Naive thymus-derived CD8-positive, alpha-beta T cell (primary cell): Measurements from ENCODE around the gene CFAP107. TPM values are rescaled to one million over a fixed set of nuclear protein-coding genes. Genes with fewer than 3 reads are reported as not detected.

ENCODE experiments used
- ATAC-seq, 2 donors: fragments of 150-1000 bp; cut with Tn5 transposase in 1 of 2; sonication (Bioruptor Pico), chemical (Tn5 transposase) in 1 of 2; 1 replicate in 1 of 2; 2 replicates in 1 of 2; pipeline ENCODE4 v1.10.0; 2021; ENCODE audit warnings: mild to moderate bottlenecking in 2 of 2, moderate library complexity in 2 of 2
- POLR2A ChIA-PET: fragments of 350-600 bp; sonication (Branson Sonifier 250); formaldehyde crosslinking; loops from one replicate; lab custom pipeline; 2021; ENCODE audit warnings: antibody characterized with exemption; lab: Charles Lee
- DNase-seq, 10 donors: peaks; one replicate each; pipeline versions ENCODE4 v3.0.0 to v3.0.0-alpha.2; 2020 to 2022
- H3K27ac Mint-ChIP-seq, 10 donors: one replicate each; pipeline ENCODE4 v1.8.0; 2020 to 2022; ENCODE audit warnings: mild to moderate bottlenecking in 10 of 10, mixed read lengths in 10 of 10, moderate library complexity in 4 of 10, inconsistent platforms in 1 of 10
- H3K27me3 Mint-ChIP-seq, 5 donors: one replicate each; pipeline ENCODE4 v1.8.0; 2021 to 2022; ENCODE audit warnings: mixed read lengths in 5 of 5
- H3K36me3 Mint-ChIP-seq, 3 donors: one replicate each; pipeline ENCODE4 v1.8.0; 2020 to 2022; ENCODE audit warnings: mixed read lengths in 3 of 3, mild to moderate bottlenecking in 2 of 3, inconsistent platforms in 1 of 3
- H3K4me1 Mint-ChIP-seq, 4 donors: one replicate each; pipeline ENCODE4 v1.8.0; 2021 to 2022; ENCODE audit warnings: mixed read lengths in 4 of 4
- H3K4me3 Mint-ChIP-seq, 10 donors: one replicate each; pipeline ENCODE4 v1.8.0; 2020 to 2022; ENCODE audit warnings: mild to moderate bottlenecking in 10 of 10, mixed read lengths in 10 of 10, moderate library complexity in 6 of 10, inconsistent platforms in 1 of 10
- H3K9me3 Mint-ChIP-seq, 9 donors: one replicate each; pipeline ENCODE4 v1.8.0; 2020 to 2022; ENCODE audit warnings: mixed read lengths in 9 of 9, mild to moderate bottlenecking in 3 of 9, inconsistent platforms in 1 of 9, moderate library complexity in 1 of 9
- polyA plus RNA-seq, 3 donors: library from polyadenylated mRNA; unstranded; fragments of 300-500 nt; fragmentation: Illumina TruSeq; gene quantifications; one replicate each; pipeline ENCODE4 v1.2.3, GENCODE V29; 2021
- total RNA-seq, 8 experiments: library from RNA in 2 of 8; stranded (reverse) in 2 of 8; gene quantifications; one replicate each; pipeline ENCODE4 v1.2.3 and lab custom pipeline; 2021 to 2026

The CFAP107 gene
- total and polyA plus RNA-seq, 5 experiments from 2014 or later, result not detected

DNA sequence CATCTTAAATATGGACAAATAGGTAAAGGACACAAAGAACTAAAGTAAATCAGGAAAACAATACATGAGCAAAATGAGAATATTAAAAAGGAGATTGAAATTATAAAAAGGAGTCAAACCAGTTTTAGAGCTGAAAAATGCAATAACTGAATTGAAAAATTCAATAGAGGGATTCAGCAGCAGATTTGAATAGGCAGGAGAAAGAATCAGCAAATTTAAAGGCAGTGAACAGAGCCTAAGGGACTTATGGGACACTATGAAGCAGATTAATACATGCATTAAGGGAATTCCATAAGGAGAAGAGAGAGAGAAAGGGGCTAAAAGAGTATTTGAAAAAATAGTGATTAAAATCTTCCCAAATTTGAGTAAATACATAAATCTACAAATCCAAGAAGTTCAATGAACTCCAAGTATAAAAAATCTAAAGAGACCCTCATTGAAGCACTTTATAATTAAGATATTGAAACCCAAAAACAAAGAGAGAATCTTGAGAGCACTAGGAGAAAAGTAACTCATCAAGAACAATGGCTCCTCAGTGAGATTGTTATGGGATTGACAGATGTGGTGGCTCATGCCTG is 2.9 kb downstream of the CFAP107 start:
- Mint-ChIP-seq H3K4me3 (no peak overlapping the region), H3K4me1 (peaks cover 0 to 9% (median under 1%) of the 10 kb centered on the region in 4 donors), H3K27ac (no peak overlapping the region), H3K36me3 (peaks cover 6 to 41% (median 16%) of the 10 kb centered on the region in 3 donors), H3K27me3 (peaks cover 26 to 82% (median 44%) of the 10 kb centered on the region in 5 donors), H3K9me3 (peaks cover 0 to 49% (median 38%) of the 10 kb centered on the region in 9 donors)
- no peak for DNase-seq
- no peak for ATAC-seq
- POLR2A ChIA-PET, result no interaction called here

DNA sequence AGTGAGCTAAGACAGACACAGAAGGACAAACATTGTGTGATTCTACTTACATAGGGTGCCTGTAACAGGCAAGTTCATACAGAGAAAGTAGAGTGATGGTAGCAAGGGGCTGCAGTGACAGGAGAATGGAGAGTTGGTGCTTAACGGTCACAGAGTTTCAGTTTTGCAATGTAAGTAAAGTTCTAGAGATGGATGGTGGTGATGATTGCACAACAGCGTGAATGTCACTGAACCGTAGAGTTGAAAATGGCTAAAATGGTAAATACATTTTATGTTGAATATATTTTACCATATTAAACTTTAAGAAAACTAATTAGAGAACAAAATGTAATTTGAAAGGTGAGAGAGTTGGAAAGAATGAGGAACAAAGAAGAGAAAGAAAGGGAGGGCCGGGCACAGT is 8.7 kb downstream of the CFAP107 start:
- DNase-seq (no peak), ATAC-seq (no peak)
- H3K4me1 Mint-ChIP-seq, result peaks cover 0 to 2% (median 0%) of the 10 kb centered on the region in 4 donors
- no peak overlapping the region for H3K27ac Mint-ChIP-seq
- H3K36me3 Mint-ChIP-seq, result peaks cover 0 to 13% (median 7%) of the 10 kb centered on the region in 3 donors
- peaks cover 18 to 65% (median 31%) of the 10 kb centered on the region in 5 donors for H3K27me3 Mint-ChIP-seq
- peaks cover 0 to 13% (median 10%) of the 10 kb centered on the region in 9 donors for H3K9me3 Mint-ChIP-seq
- no peak overlapping the region for H3K4me3 Mint-ChIP-seq
- POLR2A ChIA-PET, result no interaction called here

DNA sequence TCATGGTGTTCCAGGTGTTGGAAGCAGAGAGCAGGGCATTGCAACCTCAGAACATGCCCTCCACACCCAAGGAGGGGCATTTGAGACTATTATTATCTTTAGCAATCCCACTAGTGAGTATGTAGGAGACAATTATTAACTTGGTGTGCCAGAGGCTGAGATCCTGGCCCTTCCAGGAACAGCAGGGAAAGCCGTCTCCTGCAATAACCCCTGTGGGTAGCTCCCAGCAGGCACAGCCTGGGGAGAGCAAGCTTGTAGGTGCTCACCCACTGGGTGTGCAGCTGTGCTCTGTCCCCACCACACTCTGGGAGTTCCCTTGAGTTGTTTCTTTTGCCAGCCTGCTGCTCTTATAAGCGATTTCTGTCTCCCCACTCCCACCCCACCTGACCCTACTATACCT is 10.3 kb downstream of the CFAP107 start:
- Mint-ChIP-seq H3K4me3 (no peak overlapping the region), H3K9me3 (no peaks in the 10 kb centered on the region), H3K27ac (no peak overlapping the region), H3K36me3 (no peaks in the 10 kb centered on the region), H3K4me1 (peaks cover 0 to 2% (median 0%) of the 10 kb centered on the region in 4 donors), H3K27me3 (peaks cover 17 to 55% (median 26%) of the 10 kb centered on the region in 5 donors)
- DNase-seq (no peak), ATAC-seq (no peak)
- POLR2A ChIA-PET, result interaction anchor here (0.5 kb wide), 1 partner anchor 355 kb away, joined by 3 read pairs; no protein-coding TSS in a partner anchor

DNA sequence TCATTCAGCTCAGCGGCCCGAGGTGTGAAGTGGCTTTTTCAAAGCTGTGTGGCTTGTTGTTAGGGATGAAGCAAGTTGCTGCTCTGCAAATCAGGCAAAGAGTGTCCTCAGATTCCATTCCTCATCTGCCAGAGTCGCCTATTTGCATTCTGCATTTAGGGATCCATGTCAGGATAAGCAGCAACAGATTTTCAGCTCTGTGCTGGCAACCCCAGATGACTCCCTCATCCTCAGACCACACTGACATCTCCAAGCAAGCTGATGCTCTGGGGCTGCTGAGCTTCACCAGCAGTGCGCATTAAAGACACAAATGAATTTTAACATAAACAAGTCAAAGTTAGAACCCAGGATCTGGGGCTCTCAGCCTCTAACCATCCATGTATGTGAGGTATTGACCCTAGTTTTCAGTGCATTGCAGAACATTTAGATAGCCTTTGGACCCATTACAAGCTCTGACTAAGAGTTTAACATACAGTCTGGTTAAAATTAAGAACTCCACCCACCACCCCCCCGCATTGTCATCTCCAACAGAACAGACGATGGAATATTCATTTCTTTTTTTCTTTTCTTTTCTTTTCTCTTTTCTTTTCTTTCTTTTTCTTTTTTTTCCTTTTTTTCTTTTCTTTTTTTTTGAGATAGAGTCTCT is 10.9 kb downstream of the CFAP107 start:
- Mint-ChIP-seq H3K4me3 (no peak overlapping the region), H3K27ac (no peak overlapping the region), H3K9me3 (no peaks in the 10 kb centered on the region), H3K27me3 (peaks cover 16 to 53% (median 24%) of the 10 kb centered on the region in 5 donors), H3K4me1 (peaks cover 0 to 2% (median 0%) of the 10 kb centered on the region in 4 donors), H3K36me3 (no peaks in the 10 kb centered on the region)
- ATAC-seq, result no peak
- POLR2A ChIA-PET, result no interaction called here
- DNase-seq, result no peak

DNA sequence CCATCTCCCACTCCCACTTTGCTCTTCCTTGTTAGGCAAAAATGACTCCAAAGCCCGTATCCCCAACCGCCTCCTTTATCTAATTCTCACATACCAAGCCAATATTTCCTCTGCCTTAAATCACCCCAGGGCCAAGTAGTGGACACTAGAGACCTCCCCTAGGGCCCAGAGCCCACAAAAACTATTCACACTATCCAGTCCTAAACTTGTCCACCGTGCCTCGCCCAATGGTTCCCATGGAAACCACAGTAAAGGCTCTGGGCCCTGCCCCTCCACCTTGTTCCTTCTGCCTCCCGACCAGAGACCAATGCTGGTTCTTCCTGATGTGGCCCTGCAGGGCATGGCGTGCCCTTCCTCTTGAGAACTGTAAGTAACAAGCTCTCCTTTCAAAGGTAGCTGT is 11.8 kb downstream of the CFAP107 start:
- Mint-ChIP-seq H3K9me3 (no peaks in the 10 kb centered on the region), H3K4me1 (peaks cover 0 to 2% (median 0%) of the 10 kb centered on the region in 4 donors), H3K36me3 (no peaks in the 10 kb centered on the region), H3K27ac (peak overlapping the region in 2 of 10 donors; percentile 11 to 39), H3K4me3 (no peak overlapping the region), H3K27me3 (peaks cover 15 to 53% (median 24%) of the 10 kb centered on the region in 5 donors)
- no peak for ATAC-seq
- POLR2A ChIA-PET, result no interaction called here
- DNase-seq, result no peak

DNA sequence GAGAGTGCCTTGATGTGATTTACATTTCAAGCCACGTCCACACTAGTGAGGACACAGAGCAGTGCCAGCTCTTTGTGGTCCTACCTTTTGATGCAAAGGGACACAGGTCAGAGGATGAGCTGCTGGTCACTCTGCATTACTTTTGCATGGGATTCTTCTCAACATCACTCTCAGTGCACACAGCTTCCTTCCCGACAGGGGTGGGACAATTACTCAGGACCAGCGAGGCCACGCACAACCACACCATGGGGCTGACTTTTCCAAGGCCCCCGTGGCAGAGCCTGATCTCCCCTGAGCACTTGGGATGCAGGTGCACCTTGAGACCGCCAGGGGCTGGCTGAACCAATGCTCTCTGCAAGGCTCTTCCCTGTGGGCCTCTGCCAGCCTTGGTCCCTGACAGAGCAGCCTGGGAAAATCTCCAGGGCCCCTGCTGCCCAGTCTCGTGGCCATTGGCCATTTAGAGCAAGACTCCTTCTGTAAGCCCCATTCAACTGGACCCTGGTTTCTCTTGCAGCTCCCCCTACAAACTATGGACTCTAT is 14.3 kb downstream of the CFAP107 start:
- DNase-seq (no peak), ATAC-seq (no peak)
- Mint-ChIP-seq H3K9me3 (no peaks in the 10 kb centered on the region), H3K27ac (no peak overlapping the region), H3K36me3 (no peaks in the 10 kb centered on the region), H3K27me3 (peaks cover 10 to 38% (median 24%) of the 10 kb centered on the region in 5 donors), H3K4me3 (no peak overlapping the region), H3K4me1 (peaks cover 0 to 2% (median 0%) of the 10 kb centered on the region in 4 donors)
- POLR2A ChIA-PET, result no interaction called here

DNA sequence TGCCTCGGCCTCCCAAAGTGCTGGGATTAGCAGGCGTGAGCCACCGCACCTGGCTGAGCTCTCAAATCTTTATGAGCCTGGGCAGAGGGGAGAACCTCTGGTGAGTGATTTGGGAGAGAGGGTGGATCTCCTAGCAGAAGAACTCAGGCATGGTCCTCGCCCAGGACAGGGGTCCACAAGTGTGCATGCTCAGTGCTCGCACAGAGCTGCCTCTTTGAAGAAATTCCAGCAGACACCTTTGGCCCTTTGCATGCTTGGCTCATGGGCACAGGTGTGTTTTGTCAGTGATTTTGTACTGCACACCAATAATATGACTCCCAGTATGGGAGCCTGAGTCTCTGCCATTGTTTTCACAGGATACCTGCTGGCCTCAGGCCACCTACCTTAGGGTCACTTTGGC is 15.8 kb downstream of the CFAP107 start:
- Mint-ChIP-seq H3K9me3 (no peaks in the 10 kb centered on the region), H3K27ac (no peak overlapping the region), H3K4me3 (no peak overlapping the region), H3K36me3 (no peaks in the 10 kb centered on the region), H3K4me1 (peaks cover 0 to 2% (median 0%) of the 10 kb centered on the region in 4 donors), H3K27me3 (peaks cover 15 to 40% (median 18%) of the 10 kb centered on the region in 5 donors)
- no peak for DNase-seq
- POLR2A ChIA-PET, result no interaction called here
- no peak for ATAC-seq

DNA sequence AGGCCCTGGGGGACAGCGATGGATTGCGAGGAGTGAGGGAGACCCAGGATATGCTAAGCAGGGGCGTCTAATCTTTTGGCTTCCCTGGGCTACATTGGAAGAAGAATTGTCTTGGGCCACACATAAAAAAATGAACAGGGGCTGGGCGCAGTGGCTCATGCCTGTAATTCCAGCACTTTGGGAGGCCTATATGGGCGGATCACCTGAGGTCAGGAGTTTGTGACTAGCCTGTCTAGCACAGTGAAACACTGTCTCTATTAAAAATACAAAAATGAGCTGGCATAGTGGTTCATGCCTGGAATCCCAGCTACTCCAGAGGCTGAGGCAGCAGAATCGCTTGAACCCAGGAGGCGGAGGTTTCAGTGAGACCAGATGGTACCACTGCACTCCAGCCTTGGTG is 16.8 kb downstream of the CFAP107 start:
- no peak for DNase-seq
- H3K9me3 Mint-ChIP-seq, result no peaks in the 10 kb centered on the region
- POLR2A ChIA-PET, result no interaction called here
- H3K27me3 Mint-ChIP-seq, result peaks cover 17 to 42% (median 20%) of the 10 kb centered on the region in 5 donors
- ATAC-seq, result no peak
- H3K27ac Mint-ChIP-seq, result no peak overlapping the region
- no peaks in the 10 kb centered on the region for H3K36me3 Mint-ChIP-seq
- no peak overlapping the region for H3K4me3 Mint-ChIP-seq
- peaks cover 0 to under 1% (median 0%) of the 10 kb centered on the region in 4 donors for H3K4me1 Mint-ChIP-seq

DNA sequence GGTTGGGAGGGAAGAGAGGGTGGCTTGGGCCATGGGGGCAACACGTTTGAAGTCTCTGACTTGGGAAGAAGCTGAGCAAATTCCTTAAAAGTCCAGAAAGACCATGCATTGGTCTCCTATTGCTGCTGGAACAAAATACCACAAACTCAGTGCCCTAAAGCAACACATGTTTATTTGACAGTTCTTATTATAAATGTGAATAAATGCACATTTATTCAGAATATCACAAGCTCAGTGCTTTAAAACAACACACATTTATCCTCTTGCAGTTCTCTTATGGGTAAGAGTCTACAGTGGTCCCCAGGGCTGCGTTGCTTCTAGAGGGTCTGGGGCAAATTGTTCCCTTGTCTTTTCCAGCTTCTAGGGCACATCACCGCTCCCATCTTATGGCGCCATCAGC is 17.5 kb downstream of the CFAP107 start:
- no peaks in the 10 kb centered on the region for H3K4me1 Mint-ChIP-seq
- no peaks in the 10 kb centered on the region for H3K36me3 Mint-ChIP-seq
- H3K9me3 Mint-ChIP-seq, result no peaks in the 10 kb centered on the region
- DNase-seq, result no peak
- H3K27ac Mint-ChIP-seq, result no peak overlapping the region
- POLR2A ChIA-PET, result no interaction called here
- ATAC-seq, result no peak
- peaks cover 14 to 42% (median 19%) of the 10 kb centered on the region in 5 donors for H3K27me3 Mint-ChIP-seq
- H3K4me3 Mint-ChIP-seq, result no peak overlapping the region

DNA sequence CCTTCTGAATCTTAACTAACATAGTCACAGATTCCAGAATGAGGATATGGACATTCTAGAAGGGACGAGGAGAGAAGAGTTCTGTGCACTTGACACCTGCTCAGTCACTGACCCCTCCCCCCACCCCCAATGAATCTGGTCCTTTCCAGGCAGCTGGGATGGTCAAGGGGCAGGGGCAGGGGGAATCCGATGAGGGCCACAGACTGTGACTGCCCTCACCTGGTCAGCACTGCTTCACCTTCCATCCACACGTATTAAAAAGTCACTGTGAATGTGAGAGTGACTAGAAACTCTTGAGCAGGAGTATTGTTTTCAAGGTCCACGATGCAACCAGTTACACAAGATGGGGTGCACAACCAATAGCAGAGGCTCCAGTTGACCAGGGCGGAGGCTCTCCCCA is 18.0 kb downstream of the CFAP107 start:
- no peaks in the 10 kb centered on the region for H3K9me3 Mint-ChIP-seq
- H3K36me3 Mint-ChIP-seq, result no peaks in the 10 kb centered on the region
- peaks cover 10 to 42% (median 22%) of the 10 kb centered on the region in 5 donors for H3K27me3 Mint-ChIP-seq
- no peak for DNase-seq
- no peaks in the 10 kb centered on the region for H3K4me1 Mint-ChIP-seq
- POLR2A ChIA-PET, result no interaction called here
- ATAC-seq, result no peak
- no peak overlapping the region for H3K27ac Mint-ChIP-seq
- no peak overlapping the region for H3K4me3 Mint-ChIP-seq

DNA sequence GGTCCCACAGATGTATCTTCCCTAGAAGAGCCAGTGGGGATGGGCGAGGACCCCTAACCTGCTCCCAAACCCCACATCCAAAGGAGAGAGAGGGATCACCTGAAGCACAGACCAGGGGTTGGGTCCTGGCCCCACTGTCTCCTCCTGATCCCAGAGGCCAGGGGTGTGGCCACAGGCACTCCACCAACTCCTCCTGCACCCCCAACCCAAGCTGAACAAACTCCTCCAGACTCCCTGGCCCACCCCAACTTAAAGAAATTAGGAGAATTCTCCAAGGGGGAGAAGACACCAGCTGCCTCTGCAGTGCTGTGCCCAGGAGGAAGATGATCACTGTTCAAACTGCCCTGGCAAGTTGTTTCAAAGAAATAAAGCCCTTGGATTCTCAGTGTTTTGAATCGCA is 23.0 kb downstream of the CFAP107 start:
- Mint-ChIP-seq H3K4me1 (no peaks in the 10 kb centered on the region), H3K4me3 (no peak overlapping the region), H3K9me3 (no peaks in the 10 kb centered on the region), H3K36me3 (no peaks in the 10 kb centered on the region), H3K27me3 (peaks cover 19 to 73% (median 36%) of the 10 kb centered on the region in 5 donors), H3K27ac (no peak overlapping the region)
- ATAC-seq (no peak), DNase-seq (no peak)
- POLR2A ChIA-PET, result no interaction called here

DNA sequence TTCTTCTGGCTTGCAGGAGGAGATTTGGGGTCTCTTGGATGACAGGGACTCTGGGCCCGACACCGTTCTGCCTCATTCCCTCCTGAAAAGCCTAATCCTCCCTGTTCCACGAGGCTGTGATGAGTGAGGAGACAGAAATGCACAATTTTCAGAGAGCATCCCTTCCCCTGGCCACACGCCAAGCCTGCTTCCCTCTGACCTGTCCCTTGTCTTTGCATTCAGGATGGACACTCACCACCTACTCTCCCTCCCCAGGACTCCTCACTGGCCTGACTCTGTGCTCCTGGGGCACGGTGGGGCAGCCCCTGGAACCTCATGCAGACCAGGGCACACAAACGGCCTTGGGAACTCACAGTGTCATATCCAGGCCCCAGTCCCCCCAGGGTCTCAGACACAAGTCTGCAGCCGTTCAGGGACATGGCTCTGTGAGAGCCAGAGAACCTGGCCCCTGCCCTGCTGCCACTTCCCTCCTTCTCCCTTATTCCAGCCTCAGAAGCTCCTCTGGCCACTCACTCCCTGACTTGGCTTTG is 24.0 kb downstream of the CFAP107 start:
- POLR2A ChIA-PET, result no interaction called here
- DNase-seq (no peak), ATAC-seq (no peak)
- no peaks in the 10 kb centered on the region for H3K9me3 Mint-ChIP-seq
- H3K4me1 Mint-ChIP-seq, result no peaks in the 10 kb centered on the region
- no peaks in the 10 kb centered on the region for H3K36me3 Mint-ChIP-seq
- peaks cover 20 to 74% (median 37%) of the 10 kb centered on the region in 5 donors for H3K27me3 Mint-ChIP-seq
- no peak overlapping the region for H3K4me3 Mint-ChIP-seq
- no peak overlapping the region for H3K27ac Mint-ChIP-seq

DNA sequence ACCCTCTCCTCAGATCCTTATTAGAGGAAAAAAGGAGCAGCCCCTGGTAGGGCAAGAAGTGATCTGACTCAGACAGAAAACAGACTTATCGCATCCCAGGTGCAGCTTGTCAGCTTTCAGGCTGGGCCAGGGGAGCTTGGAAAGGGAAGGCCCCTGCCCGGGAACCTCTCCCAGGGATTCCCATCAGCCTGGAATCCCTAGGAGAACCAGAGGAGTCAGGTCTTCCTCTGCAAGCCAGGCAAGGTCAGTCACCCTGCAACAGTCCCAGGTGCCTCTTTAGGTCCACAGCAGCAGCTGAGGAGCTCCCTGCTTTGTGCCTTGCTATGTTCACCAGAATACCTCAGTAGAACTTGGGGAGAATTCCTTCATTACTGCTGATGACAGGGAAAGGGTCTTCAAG is 24.6 kb downstream of the CFAP107 start:
- ATAC-seq, result no peak
- Mint-ChIP-seq H3K27me3 (peaks cover 20 to 74% (median 39%) of the 10 kb centered on the region in 5 donors), H3K27ac (no peak overlapping the region), H3K9me3 (no peaks in the 10 kb centered on the region), H3K4me3 (no peak overlapping the region), H3K4me1 (no peaks in the 10 kb centered on the region), H3K36me3 (no peaks in the 10 kb centered on the region)
- POLR2A ChIA-PET, result no interaction called here
- DNase-seq, result no peak
